ENCODE results near the gene PKDCC.

The PKDCC gene, protein sequence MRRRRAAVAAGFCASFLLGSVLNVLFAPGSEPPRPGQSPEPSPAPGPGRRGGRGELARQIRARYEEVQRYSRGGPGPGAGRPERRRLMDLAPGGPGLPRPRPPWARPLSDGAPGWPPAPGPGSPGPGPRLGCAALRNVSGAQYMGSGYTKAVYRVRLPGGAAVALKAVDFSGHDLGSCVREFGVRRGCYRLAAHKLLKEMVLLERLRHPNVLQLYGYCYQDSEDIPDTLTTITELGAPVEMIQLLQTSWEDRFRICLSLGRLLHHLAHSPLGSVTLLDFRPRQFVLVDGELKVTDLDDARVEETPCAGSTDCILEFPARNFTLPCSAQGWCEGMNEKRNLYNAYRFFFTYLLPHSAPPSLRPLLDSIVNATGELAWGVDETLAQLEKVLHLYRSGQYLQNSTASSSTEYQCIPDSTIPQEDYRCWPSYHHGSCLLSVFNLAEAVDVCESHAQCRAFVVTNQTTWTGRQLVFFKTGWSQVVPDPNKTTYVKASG

DNA sequence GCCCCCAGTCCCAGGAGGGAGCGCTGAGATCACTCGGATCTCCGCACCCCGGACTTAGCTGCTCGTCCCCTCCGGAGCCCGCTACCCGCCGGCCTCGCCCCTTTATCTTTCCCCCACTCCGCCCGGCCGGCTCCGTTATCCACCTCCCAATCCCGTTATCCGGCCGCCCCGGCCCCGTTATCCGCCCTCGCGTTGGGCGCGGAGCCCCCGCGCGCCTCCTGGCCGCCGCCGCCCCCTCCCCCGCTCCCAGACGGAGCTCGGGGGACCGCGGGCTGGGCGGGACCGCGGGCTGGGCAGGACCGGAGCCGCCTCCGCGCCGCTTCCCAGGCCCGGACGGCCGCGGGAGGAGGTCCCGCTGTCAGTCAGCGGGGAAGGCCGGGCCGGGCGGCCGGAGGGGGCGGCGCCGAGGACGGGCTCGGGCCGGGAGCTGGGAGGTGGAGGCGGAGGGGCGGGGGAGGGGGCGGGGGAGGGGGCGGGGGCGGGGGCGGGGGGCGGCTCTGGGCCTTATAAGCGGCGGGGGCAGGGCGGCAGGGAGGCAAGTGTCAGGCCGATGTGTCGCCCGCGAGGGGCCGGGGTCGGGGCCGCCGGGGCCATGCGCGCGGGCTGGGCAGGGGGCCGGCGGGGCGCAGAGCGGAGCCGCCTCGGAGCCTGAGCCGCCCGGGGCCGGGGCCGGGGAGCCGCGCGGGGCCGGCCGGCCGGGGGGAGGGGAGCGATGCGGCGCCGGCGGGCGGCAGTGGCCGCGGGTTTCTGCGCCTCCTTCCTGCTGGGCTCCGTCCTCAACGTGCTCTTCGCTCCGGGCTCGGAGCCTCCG lies at the start of gene PKDCC:
Gene PKDCC, plus strand, starts transcription at position 534 of the 811 bp plus-strand sequence. Its CDS starts 179 bp downstream, at position 713.
- TF ChIP-seq TCF12 (IDR thresholded peaks at IDR 0.05; ENCODE audit: low read depth) (no peak), TAF1 (IDR thresholded peaks at IDR 0.05; ENCODE audit: low read depth) (no peak), EP300 (IDR thresholded peaks at IDR 0.05; ENCODE audit: borderline replicate concordance) (no peak), CREB1 (IDR thresholded peaks at IDR 0.05; ENCODE audit: low read depth) (no peak), FOXM1 (IDR thresholded peaks at IDR 0.05; ENCODE audit: borderline replicate concordance, low read depth) (no peak), ZBTB7A (IDR thresholded peaks at IDR 0.05; ENCODE audit: low read depth) (no peak)
- TF ChIP-seq, protein P1, sequence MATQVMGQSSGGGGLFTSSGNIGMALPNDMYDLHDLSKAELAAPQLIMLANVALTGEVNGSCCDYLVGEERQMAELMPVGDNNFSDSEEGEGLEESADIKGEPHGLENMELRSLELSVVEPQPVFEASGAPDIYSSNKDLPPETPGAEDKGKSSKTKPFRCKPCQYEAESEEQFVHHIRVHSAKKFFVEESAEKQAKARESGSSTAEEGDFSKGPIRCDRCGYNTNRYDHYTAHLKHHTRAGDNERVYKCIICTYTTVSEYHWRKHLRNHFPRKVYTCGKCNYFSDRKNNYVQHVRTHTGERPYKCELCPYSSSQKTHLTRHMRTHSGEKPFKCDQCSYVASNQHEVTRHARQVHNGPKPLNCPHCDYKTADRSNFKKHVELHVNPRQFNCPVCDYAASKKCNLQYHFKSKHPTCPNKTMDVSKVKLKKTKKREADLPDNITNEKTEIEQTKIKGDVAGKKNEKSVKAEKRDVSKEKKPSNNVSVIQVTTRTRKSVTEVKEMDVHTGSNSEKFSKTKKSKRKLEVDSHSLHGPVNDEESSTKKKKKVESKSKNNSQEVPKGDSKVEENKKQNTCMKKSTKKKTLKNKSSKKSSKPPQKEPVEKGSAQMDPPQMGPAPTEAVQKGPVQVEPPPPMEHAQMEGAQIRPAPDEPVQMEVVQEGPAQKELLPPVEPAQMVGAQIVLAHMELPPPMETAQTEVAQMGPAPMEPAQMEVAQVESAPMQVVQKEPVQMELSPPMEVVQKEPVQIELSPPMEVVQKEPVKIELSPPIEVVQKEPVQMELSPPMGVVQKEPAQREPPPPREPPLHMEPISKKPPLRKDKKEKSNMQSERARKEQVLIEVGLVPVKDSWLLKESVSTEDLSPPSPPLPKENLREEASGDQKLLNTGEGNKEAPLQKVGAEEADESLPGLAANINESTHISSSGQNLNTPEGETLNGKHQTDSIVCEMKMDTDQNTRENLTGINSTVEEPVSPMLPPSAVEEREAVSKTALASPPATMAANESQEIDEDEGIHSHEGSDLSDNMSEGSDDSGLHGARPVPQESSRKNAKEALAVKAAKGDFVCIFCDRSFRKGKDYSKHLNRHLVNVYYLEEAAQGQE (IDR thresholded peaks at IDR 0.05; ENCODE audit: low read depth), result no peak

DNA sequence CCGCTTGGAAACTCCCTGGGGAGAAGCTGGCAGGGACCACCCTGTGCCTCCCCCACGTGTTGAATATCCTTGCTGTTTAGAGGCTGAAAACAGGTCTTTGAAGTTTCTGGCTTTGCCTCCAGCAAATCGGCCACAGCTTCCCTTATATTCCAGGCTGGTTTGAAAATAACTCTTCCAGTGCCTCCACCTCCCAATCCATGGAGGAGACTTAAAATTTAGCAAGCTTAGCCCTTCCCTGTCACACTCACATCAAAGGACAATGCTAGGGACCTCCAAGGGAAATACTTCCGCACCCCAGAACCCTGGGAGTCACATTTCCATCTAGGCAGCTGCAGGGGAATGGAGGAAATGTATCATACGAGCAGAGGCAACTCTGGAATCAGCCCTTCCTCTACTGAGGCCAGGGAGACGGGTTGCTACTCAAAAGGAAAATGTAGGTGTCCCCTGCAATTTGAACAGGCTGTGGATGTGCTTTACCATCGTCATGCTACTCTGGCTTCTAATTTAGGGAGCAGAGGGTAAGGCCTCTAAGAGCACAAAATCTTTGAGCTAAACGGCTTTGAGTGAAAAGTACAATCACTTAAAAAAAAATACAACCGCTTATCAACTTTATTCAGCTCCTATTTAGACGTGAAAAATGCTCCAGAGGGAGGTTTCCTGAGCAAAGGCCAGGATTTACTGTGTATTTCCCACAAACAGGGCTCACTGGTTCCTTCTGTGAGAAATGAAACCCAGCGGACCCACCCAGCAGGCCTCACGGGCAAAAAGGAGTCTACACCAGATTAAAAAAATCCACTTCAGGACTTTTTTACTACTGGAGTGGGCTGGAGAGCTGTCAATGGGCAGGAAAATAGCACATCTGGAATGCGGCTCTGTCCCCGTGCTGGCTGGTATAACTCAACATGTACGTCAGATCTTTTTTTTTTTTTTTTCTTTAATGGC lies 49.4 kb upstream of the PKDCC start:
- no peak for TF ChIP-seq TAF1 (IDR thresholded peaks at IDR 0.05; ENCODE audit: low read depth)
- TF ChIP-seq, protein P1 (IDR thresholded peaks at IDR 0.05; ENCODE audit: low read depth), result no peak

DNA sequence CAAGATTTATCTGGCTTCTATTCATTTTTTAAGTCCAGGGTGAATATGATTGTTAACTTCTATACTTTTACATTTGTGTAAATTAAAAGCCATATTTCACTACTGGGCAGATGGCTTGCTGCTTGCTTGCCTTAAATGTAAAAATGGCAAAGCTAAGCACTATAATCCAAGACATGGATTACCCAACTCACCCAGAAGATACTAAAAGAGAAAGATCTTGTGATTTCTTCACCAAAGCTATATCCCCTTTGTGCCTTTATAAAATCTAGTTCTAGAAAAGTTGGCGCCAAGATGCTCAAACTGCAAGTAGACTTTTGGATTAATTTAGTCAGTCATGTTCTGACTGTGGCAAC lies 48.7 kb upstream of the PKDCC start:
- TF ChIP-seq EP300 (IDR thresholded peaks at IDR 0.05; ENCODE audit: borderline replicate concordance) (no peak), ZBTB7A (IDR thresholded peaks at IDR 0.05; ENCODE audit: low read depth) (no peak), RAD21 (IDR thresholded peaks at IDR 0.05; ENCODE audit: low read depth) (no peak), CEBPB (IDR thresholded peaks at IDR 0.05) (no peak), YY1 (IDR thresholded peaks at IDR 0.05; ENCODE audit: low read depth) (no peak)
- TF ChIP-seq, protein P1 (IDR thresholded peaks at IDR 0.05; ENCODE audit: low read depth), result no peak

GRCh38 chr2:41999592-42000281 lies 48.1 kb upstream of the PKDCC start:
- TF ChIP-seq ZBTB7A (IDR thresholded peaks at IDR 0.05; ENCODE audit: low read depth), result no peak
- no peak for TF ChIP-seq CREB1 (IDR thresholded peaks at IDR 0.05; ENCODE audit: low read depth)
- TF ChIP-seq RAD21 (IDR thresholded peaks at IDR 0.05; ENCODE audit: low read depth), result no peak
- TF ChIP-seq TAF1 (IDR thresholded peaks at IDR 0.05; ENCODE audit: low read depth), result no peak
- TF ChIP-seq NFIC (IDR thresholded peaks at IDR 0.05), result no peak
- TF ChIP-seq, protein P1 (IDR thresholded peaks at IDR 0.05; ENCODE audit: low read depth), result no peak
- no peak for TF ChIP-seq USF1 (IDR thresholded peaks at IDR 0.05)
- no peak for TF ChIP-seq EP300 (IDR thresholded peaks at IDR 0.05; ENCODE audit: borderline replicate concordance)
- TF ChIP-seq TCF12 (IDR thresholded peaks at IDR 0.05; ENCODE audit: low read depth), result no peak
- no peak for TF ChIP-seq EGR1 (IDR thresholded peaks at IDR 0.05)

Measured in Ishikawa (cell line).